H1 (cell line): ENCODE data around the gene ADCY1. TPM values are rescaled to one million over a fixed set of nuclear protein-coding genes. Genes with fewer than 3 reads are reported as not detected.

Source experiments
- CTCF ChIA-PET: fragments of 300-600 bp; sonication (Branson Sonifier 250); formaldehyde crosslinking; loops from one replicate; lab custom pipeline; 2021; ENCODE audit not compliant: partially characterized antibody; lab: Charles Lee
- POLR2A ChIA-PET: fragments of 300-600 bp; sonication (Branson Sonifier 250); formaldehyde crosslinking; loops from one replicate; lab custom pipeline; 2021; ENCODE audit warnings: inconsistent platforms; ENCODE audit not compliant: partially characterized antibody; lab: Charles Lee
- DNase-seq, 2 experiments: peaks; one replicate each; pipeline versions ENCODE4 v3.0.0 to v3.0.0-alpha.2; 2010 to 2022; ENCODE audit warnings: low spot score in 2 of 2, low read depth in 1 of 2, mixed read lengths in 1 of 2
- FAIRE-seq: peaks from 2 replicates; lab custom pipeline; 2011; peaks lifted over from hg19 to GRCh38; lab: Jason Lieb, UNC
- H2AFZ ChIP-seq: 2 replicates; pipeline ENCODE4 v1.8.1; 2012; ENCODE audit warnings: low read length, inconsistent platforms
- H2AK5ac ChIP-seq: 2 replicates; pipeline ENCODE4 v1.6.1; 2013; ENCODE audit warnings: low read depth, low read length
- H2BK120ac ChIP-seq: replicated peaks from 2 replicates; pipeline ENCODE3; 2013; ENCODE audit warnings: low read depth, low read length, inconsistent platforms
- H2BK12ac ChIP-seq: 2 replicates; pipeline ENCODE4 v1.6.1; 2013; ENCODE audit warnings: low read depth, low read length
- H2BK15ac ChIP-seq: 2 replicates; pipeline ENCODE4 v1.6.1; 2013; ENCODE audit warnings: low read length
- H2BK20ac ChIP-seq: 2 replicates; pipeline ENCODE4 v1.6.1; 2013; ENCODE audit warnings: low read length
- H2BK5ac ChIP-seq: 2 replicates; pipeline ENCODE4 v1.6.1; 2013; ENCODE audit warnings: low read depth, low read length
- H3K14ac ChIP-seq: 2 replicates; pipeline ENCODE4 v1.6.1; 2013; ENCODE audit warnings: inconsistent platforms; ENCODE audit not compliant: insufficient read length
- H3K18ac ChIP-seq: 2 replicates; pipeline ENCODE4 v1.6.1; 2013; ENCODE audit warnings: low read length; ENCODE audit errors: extremely low read depth
- H3K23ac ChIP-seq: 2 replicates; pipeline ENCODE4 v1.6.1; 2013; ENCODE audit warnings: inconsistent platforms; ENCODE audit not compliant: insufficient read length
- H3K23me2 ChIP-seq: 2 replicates; pipeline ENCODE4 v1.6.1; 2013; ENCODE audit warnings: low read depth, low read length
- H3K27ac ChIP-seq: 2 replicates; pipeline ENCODE4 v1.6.1; 2011; ENCODE audit warnings: low read depth, low read length, inconsistent platforms
- H3K27me3 ChIP-seq, 4 experiments: replicated peaks in 1 of 4; 1 replicate in 1 of 4; 2 replicates in 3 of 4; pipeline versions ENCODE4 v1.6.1 to v1.8.1; 2011 to 2013; ENCODE audit warnings: low read length in 3 of 4, mild to moderate bottlenecking in 3 of 4, inconsistent platforms in 2 of 4, mixed read lengths in 2 of 4, moderate library complexity in 1 of 4; ENCODE audit not compliant: control insufficient read depth in 3 of 4, insufficient read depth in 3 of 4; ENCODE audit errors: extremely low read depth in 1 of 4
- H3K36me3 ChIP-seq, 4 experiments: 2 replicates each; pipeline versions ENCODE4 v1.6.1 to v1.8.1; 2011 to 2013; ENCODE audit warnings: mild to moderate bottlenecking in 4 of 4, low read length in 3 of 4, moderate library complexity in 2 of 4, control low read depth in 1 of 4, inconsistent platforms in 1 of 4; ENCODE audit not compliant: insufficient read depth in 4 of 4, control insufficient read depth in 2 of 4
- H3K4ac ChIP-seq: replicated peaks from 2 replicates; pipeline ENCODE3; 2013; ENCODE audit warnings: low read length, low read depth, mixed read lengths, inconsistent platforms; ENCODE audit not compliant: insufficient read length
- H3K4me1 ChIP-seq, 4 experiments: replicated peaks in 1 of 4; 1 replicate in 1 of 4; 2 replicates in 3 of 4; pipeline versions ENCODE4 v1.6.1 to v1.8.1; 2011 to 2013; ENCODE audit warnings: low read length in 3 of 4, inconsistent platforms in 2 of 4, mixed read lengths in 1 of 4; ENCODE audit not compliant: insufficient read depth in 4 of 4, control insufficient read depth in 3 of 4
- H3K4me2 ChIP-seq, 2 experiments: 2 replicates each; pipeline versions ENCODE4 v1.6.1 to v1.8.1; 2011 to 2013; ENCODE audit warnings: low read depth in 2 of 2, low read length in 2 of 2, control low read depth in 1 of 2, inconsistent platforms in 1 of 2, mild to moderate bottlenecking in 1 of 2; ENCODE audit not compliant: insufficient read depth in 1 of 2
- H3K4me3 ChIP-seq, 4 experiments: fragments of 200-600, 300-600 bp in 1 of 4; sonication (generic), shearing (Covaris generic), sonication (Bioruptor Twin) in 1 of 4; 2 replicates each; pipeline versions ENCODE4 v1.5.1 to v1.8.1; 2011 to 2016; ENCODE audit warnings: low read length in 4 of 4, low read depth in 3 of 4, control low read depth in 2 of 4, inconsistent platforms in 2 of 4, mild to moderate bottlenecking in 2 of 4, mixed read lengths in 1 of 4, moderate library complexity in 1 of 4; ENCODE audit not compliant: insufficient read depth in 2 of 4; ENCODE audit errors: extremely low read depth in 1 of 4
- H3K56ac ChIP-seq: replicated peaks from 2 replicates; pipeline ENCODE3; 2013; ENCODE audit warnings: low read depth, mild to moderate bottlenecking, mixed read lengths, low read length, inconsistent platforms; ENCODE audit not compliant: insufficient read length
- H3K79me1 ChIP-seq: 2 replicates; pipeline ENCODE4 v1.6.1; 2013; ENCODE audit warnings: low read depth, low read length, control low read depth
- H3K79me2 ChIP-seq, 2 experiments: 2 replicates each; pipeline versions ENCODE4 v1.6.1 to v1.8.1; 2012 to 2013; ENCODE audit warnings: low read length in 2 of 2, mild to moderate bottlenecking in 2 of 2, inconsistent platforms in 1 of 2; ENCODE audit not compliant: insufficient read depth in 2 of 2, control insufficient read depth in 1 of 2
- H3K9ac ChIP-seq, 4 experiments: replicated peaks in 1 of 4; 1 replicate in 1 of 4; 2 replicates in 3 of 4; pipeline versions ENCODE4 v1.6.1 to v1.8.1; 2011 to 2013; ENCODE audit warnings: low read depth in 3 of 4, low read length in 3 of 4, control low read depth in 2 of 4, mild to moderate bottlenecking in 2 of 4, moderate library complexity in 2 of 4, inconsistent platforms in 1 of 4; ENCODE audit errors: extremely low read depth in 1 of 4
- H3K9me3 ChIP-seq, 2 experiments: 2 replicates each; pipeline versions ENCODE4 v1.6.1 to v1.8.1; 2012 to 2013; ENCODE audit warnings: mild to moderate bottlenecking in 2 of 2, moderate library complexity in 2 of 2, control low read depth in 1 of 2, inconsistent platforms in 1 of 2, low read depth in 1 of 2, low read length in 1 of 2, mixed read lengths in 1 of 2; ENCODE audit not compliant: insufficient read depth in 2 of 2
- H4K20me1 ChIP-seq, 2 experiments: replicated peaks in 1 of 2; 2 replicates each; pipeline versions ENCODE3 to v1.8.1; 2011 to 2013; ENCODE audit warnings: inconsistent platforms in 2 of 2, low read length in 2 of 2, mild to moderate bottlenecking in 1 of 2; ENCODE audit not compliant: insufficient read depth in 2 of 2, control insufficient read depth in 1 of 2
- H4K5ac ChIP-seq: 2 replicates; pipeline ENCODE4 v1.6.1; 2013; ENCODE audit warnings: low read length, low read depth, mixed read lengths, inconsistent platforms; ENCODE audit not compliant: insufficient read length
- H4K8ac ChIP-seq: 2 replicates; pipeline ENCODE4 v1.8.0; 2013; ENCODE audit warnings: mild to moderate bottlenecking, moderate library complexity, low read length, inconsistent platforms; ENCODE audit not compliant: insufficient read depth; ENCODE audit errors: extremely low read depth
- H4K91ac ChIP-seq: replicated peaks from 2 replicates; pipeline ENCODE3; 2013; ENCODE audit warnings: low read length, mixed read lengths, inconsistent platforms; ENCODE audit not compliant: insufficient read length
- BRCA1 ChIP-seq: IDR thresholded peaks from 2 replicates; pipeline ENCODE4 v1.6.1; 2012; ENCODE audit warnings: low read depth, low read length, improper control_type of control experiment
- KDM1A ChIP-seq: fragments of 200-600, 300-600 bp; sonication (generic); IDR thresholded peaks from 2 replicates; pipeline ENCODE4 v1.7.1; 2016; ENCODE audit warnings: mild to moderate bottlenecking, low read length, borderline replicate concordance
- POU5F1 ChIP-seq: IDR thresholded peaks from 2 replicates; pipeline ENCODE4 v1.6.1; 2011; ENCODE audit warnings: low read depth, mild to moderate bottlenecking, low read length, moderate library complexity
- RBBP5 ChIP-seq: IDR thresholded peaks from 2 replicates; pipeline ENCODE4 v1.7.1; 2012; ENCODE audit warnings: low read depth, mild to moderate bottlenecking, inconsistent platforms, low read length, moderate library complexity, borderline replicate concordance
- TAF1 ChIP-seq: IDR thresholded peaks from 2 replicates; pipeline ENCODE4 v1.6.1; 2011; ENCODE audit warnings: mild to moderate bottlenecking, low read depth, low read length
- WGBS, 2 experiments: shearing (Covaris generic) in 1 of 2; methylation state at CpG; one replicate each; pipeline versions ENCODE4 v1.1.6 to v1.1.7; 2013 to 2015; ENCODE audit warnings: low lambda C conversion rate in 2 of 2, mixed read lengths in 2 of 2, inconsistent platforms in 1 of 2, low coverage in 1 of 2, missing lambda C conversion rate in 1 of 2; ENCODE audit not compliant: insufficient replicate concordance in 2 of 2, insufficient coverage in 1 of 2, insufficient read length in 1 of 2; ENCODE audit errors: extremely low coverage in 1 of 2, missing lambda C conversion rate in 1 of 2; 5-methylcytosine and 5-hydroxymethylcytosine counted together
- polyA plus RNA-seq, 7 experiments: library from polyadenylated mRNA; depleted of rRNA in 3 of 7; stranded (reverse) in 5 of 7; unstranded in 2 of 7; fragments of >200 nt in 5 of 7; fragments of 200-250 nt in 2 of 7; gene quantifications; 1 replicate in 5 of 7; 2 replicates in 1 of 7; 4 replicates in 1 of 7; pipeline versions ENCODE4 v1.2.1 to v1.2.3, GENCODE V29; 2011 to 2013; ENCODE audit warnings: missing spikeins in 2 of 7, mixed read lengths in 2 of 7
- total RNA-seq: library from RNA; stranded (reverse); fragmentation: NEBNext Ultra II Directional; extraction: Animal tissue kit (Norgen Biotek cat#: 25700); gene quantifications from 2 replicates; pipeline ENCODE4 v1.2.1, GENCODE V29; 2021
- TF ChIP-seq, protein P1 (sequence below): IDR thresholded peaks from 2 replicates; pipeline ENCODE4 v1.6.1; 2012; ENCODE audit warnings: low read length, inconsistent platforms
- TF ChIP-seq, protein P2 (sequence below), 3 experiments: IDR thresholded peaks; 1 replicate in 2 of 3; 2 replicates in 1 of 3; pipeline versions ENCODE4 v1.5.1 to v1.6.1; 2011; ENCODE audit warnings: low read length in 3 of 3, mild to moderate bottlenecking in 3 of 3, inconsistent platforms in 2 of 3, low read depth in 1 of 3, moderate library complexity in 1 of 3; ENCODE audit not compliant: insufficient read depth in 1 of 3; ENCODE audit errors: control extremely low read depth in 1 of 3

Gene ADCY1
- total and polyA plus RNA-seq, 2 of the 8 experiments (the other 6 are each of a cell fraction or from before 2014, with no cell fraction given): 7.9 to 26.9 TPM

DNA sequence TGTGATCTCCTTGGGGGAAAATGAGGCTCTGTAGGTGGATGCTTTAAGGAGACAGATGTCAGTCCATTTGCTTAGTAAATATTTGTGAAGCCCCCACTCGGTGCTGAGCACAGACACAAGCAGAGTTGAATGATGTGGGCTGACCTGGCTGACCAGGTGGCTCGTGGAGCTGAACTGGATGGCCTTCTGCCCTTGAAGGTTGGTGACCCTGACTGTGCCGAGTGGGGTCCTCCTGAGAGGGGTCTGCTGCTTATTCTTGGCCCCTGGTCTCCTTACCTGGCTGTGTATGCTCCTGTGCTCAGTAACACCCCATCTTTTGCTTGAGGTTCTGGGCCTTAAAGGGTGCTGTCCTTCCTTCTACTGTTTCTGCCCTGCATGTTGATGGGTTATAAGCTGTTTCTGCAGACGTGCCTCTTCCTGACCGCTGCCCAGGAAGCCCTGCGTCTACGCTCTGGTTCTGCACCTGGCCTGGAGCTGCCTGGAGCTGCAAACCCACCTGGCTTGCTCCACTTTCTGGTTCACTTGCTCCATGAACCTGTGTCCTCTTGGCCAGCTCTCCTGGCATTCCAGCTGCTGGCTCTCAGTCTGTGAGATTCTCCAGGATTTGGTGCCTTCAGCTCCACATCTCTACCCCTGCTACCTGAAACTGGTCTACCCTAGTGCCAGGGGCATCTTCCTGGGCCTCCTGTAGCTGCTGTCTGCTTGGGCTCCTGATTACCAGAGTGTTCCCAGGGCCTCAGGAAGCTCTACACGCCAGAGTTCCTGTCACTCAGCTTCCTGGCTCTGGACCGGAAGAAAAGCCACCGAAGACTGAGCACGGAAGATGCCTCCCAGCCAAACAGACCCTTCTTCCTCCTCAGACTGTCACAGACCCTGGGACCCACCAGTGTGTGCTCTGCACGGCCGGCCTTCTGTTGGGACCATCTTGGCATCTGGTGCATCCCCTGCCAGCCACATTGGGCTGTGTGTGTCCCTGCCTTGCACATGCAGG lies 76.5 kb downstream of the ADCY1 start:
- Histone ChIP-seq H3K4me1 (no peaks in the 10 kb centered on the region), H3K27me3 (no peaks in the 10 kb centered on the region), H4K20me1 (no peaks in the 10 kb centered on the region), H4K8ac (peak overlapping the region; percentile 15; the same call in 1 of the 2 replicates), H3K79me2 (no peaks in the 10 kb centered on the region), H4K5ac (no peak overlapping the region), H3K9ac (no peak overlapping the region), H3K4me3 (no peak overlapping the region), H2BK15ac (no peak overlapping the region), H3K23me2 (no peaks in the 10 kb centered on the region), H2AFZ (no peak overlapping the region), H3K9me3 (no peaks in the 10 kb centered on the region), H3K56ac (no peak overlapping the region), H3K27ac (no peak overlapping the region), H3K23ac (no peak overlapping the region), H2BK20ac (no peak overlapping the region), H3K79me1 (no peaks in the 10 kb centered on the region), H3K4ac (no peak overlapping the region), H3K4me2 (no peak overlapping the region), H3K18ac (no peak overlapping the region), H3K36me3 (no peaks in the 10 kb centered on the region; a peak in 1 of 8 replicates), H2BK120ac (no peak overlapping the region), H2BK5ac (no peak overlapping the region), H4K91ac (no peak overlapping the region), H2AK5ac (no peak overlapping the region), H2BK12ac (no peak overlapping the region), H3K14ac (no peak overlapping the region)
- WGBS, 2 experiments: 94% methylated on average over 13 of the region's 13 CpGs; no CpG with 5 or more reads in 1 of the 2 experiments
- DNase-seq: no peak
- FAIRE-seq: no peak
- ChIA-PET CTCF (interaction anchor here (1.5 to 1.9 kb wide), 2 partner anchors 11 to 13 kb away, joined by 5 to 8 read pairs; no protein-coding TSS in a partner anchor), POLR2A (no interaction called here)
- no peak for TF ChIP-seq TAF1
- no peak for TF ChIP-seq BRCA1
- no peak for TF ChIP-seq RBBP5
- TF ChIP-seq POU5F1: no peak
- TF ChIP-seq, protein P1, sequence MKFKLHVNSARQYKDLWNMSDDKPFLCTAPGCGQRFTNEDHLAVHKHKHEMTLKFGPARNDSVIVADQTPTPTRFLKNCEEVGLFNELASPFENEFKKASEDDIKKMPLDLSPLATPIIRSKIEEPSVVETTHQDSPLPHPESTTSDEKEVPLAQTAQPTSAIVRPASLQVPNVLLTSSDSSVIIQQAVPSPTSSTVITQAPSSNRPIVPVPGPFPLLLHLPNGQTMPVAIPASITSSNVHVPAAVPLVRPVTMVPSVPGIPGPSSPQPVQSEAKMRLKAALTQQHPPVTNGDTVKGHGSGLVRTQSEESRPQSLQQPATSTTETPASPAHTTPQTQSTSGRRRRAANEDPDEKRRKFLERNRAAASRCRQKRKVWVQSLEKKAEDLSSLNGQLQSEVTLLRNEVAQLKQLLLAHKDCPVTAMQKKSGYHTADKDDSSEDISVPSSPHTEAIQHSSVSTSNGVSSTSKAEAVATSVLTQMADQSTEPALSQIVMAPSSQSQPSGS: no peak
- TF ChIP-seq, protein P2, sequence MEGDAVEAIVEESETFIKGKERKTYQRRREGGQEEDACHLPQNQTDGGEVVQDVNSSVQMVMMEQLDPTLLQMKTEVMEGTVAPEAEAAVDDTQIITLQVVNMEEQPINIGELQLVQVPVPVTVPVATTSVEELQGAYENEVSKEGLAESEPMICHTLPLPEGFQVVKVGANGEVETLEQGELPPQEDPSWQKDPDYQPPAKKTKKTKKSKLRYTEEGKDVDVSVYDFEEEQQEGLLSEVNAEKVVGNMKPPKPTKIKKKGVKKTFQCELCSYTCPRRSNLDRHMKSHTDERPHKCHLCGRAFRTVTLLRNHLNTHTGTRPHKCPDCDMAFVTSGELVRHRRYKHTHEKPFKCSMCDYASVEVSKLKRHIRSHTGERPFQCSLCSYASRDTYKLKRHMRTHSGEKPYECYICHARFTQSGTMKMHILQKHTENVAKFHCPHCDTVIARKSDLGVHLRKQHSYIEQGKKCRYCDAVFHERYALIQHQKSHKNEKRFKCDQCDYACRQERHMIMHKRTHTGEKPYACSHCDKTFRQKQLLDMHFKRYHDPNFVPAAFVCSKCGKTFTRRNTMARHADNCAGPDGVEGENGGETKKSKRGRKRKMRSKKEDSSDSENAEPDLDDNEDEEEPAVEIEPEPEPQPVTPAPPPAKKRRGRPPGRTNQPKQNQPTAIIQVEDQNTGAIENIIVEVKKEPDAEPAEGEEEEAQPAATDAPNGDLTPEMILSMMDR (IDR thresholded peaks at IDR 0.05; ENCODE audit: control extremely low read depth in 1 of 3, insufficient read depth in 1 of 3, low read depth in 1 of 3, low read length in 3 of 3): no peak
- no peak for TF ChIP-seq KDM1A
